ENCODE results near the gene CPS1.

Gene CPS1

GRCh38 chr2:210647151-210647550 is 90.8 kb downstream of the CPS1 start:
- H3K4me3 ChIP-seq (ENCODE audit: low read depth, low read length), result no peak overlapping the region
- no peak for TF ChIP-seq CTCF (IDR thresholded peaks at IDR 0.05; ENCODE audit: low read depth, low read length)

GRCh38 chr2:210654091-210654490 is 97.7 kb downstream of the CPS1 start:
- TF ChIP-seq CTCF (IDR thresholded peaks at IDR 0.05; ENCODE audit: low read depth, low read length), result no peak
- no peak overlapping the region for H3K4me3 ChIP-seq (ENCODE audit: low read depth, low read length)

GRCh38 chr2:210655229-210655975 is 99.0 kb downstream of the CPS1 start:
- H3K4me3 ChIP-seq (ENCODE audit: low read depth, low read length), result no peak overlapping the region
- TF ChIP-seq CTCF (IDR thresholded peaks at IDR 0.05; ENCODE audit: low read depth, low read length), result no peak

GRCh38 chr2:210657874-210658273 is 101.5 kb downstream of the CPS1 start:
- no peak overlapping the region for H3K4me3 ChIP-seq (ENCODE audit: low read depth, low read length)
- no peak for TF ChIP-seq CTCF (IDR thresholded peaks at IDR 0.05; ENCODE audit: low read depth, low read length)

GRCh38 chr2:210660751-210661150 is 104.4 kb downstream of the CPS1 start:
- TF ChIP-seq CTCF (IDR thresholded peaks at IDR 0.05; ENCODE audit: low read depth, low read length), result no peak
- H3K4me3 ChIP-seq (ENCODE audit: low read depth, low read length), result no peak overlapping the region

GRCh38 chr2:210662560-210662959 is 106.2 kb downstream of the CPS1 start:
- no peak for TF ChIP-seq CTCF (IDR thresholded peaks at IDR 0.05; ENCODE audit: low read depth, low read length)
- H3K4me3 ChIP-seq (ENCODE audit: low read depth, low read length), result no peak overlapping the region

- H3K4me3 ChIP-seq (ENCODE audit: low read depth, low read length), result no peak overlapping the region
- no peak for TF ChIP-seq CTCF (IDR thresholded peaks at IDR 0.05; ENCODE audit: low read depth, low read length)
These were observed 107.3 kb downstream of the CPS1 start for GRCh38 chr2:210663631-210664089.

Measured in WI38 (cell line).